NCI-H1436 treated with DMSO at 0.1 percent for 48 hours (cell line): ENCODE measurements around the gene GBE1.
"Not testable (repeated sequence)": the region's sequence is repeated elsewhere in the genome, so short reads cannot be mapped to it uniquely, and the experiment has no call there.

Source experiments
- DNase-seq: peaks from one replicate; lab custom pipeline; 2025; lab: John Stamatoyannopoulos, UW

The GBE1 gene

DNA sequence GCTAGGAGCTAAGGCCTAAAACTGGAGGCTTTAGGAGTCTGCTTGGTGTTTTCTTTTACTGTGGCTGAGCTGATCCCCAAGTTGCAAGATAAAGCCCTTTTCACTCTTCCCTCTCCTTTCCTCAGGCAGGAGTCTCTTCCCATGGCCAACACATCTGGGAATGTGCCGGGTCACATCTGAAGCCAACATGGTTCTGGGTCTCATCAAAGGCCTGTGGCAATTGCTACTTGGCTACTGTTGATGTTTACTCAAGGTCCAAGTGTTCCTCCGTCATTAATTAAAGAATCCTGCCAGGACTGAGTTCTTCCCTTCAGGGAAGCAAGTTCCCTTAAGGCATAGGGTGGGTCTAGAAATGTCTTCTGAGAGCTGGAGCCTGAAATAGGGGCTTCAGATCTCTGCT lies 230.2 kb downstream of the GBE1 start:
- no peak for DNase-seq

DNA sequence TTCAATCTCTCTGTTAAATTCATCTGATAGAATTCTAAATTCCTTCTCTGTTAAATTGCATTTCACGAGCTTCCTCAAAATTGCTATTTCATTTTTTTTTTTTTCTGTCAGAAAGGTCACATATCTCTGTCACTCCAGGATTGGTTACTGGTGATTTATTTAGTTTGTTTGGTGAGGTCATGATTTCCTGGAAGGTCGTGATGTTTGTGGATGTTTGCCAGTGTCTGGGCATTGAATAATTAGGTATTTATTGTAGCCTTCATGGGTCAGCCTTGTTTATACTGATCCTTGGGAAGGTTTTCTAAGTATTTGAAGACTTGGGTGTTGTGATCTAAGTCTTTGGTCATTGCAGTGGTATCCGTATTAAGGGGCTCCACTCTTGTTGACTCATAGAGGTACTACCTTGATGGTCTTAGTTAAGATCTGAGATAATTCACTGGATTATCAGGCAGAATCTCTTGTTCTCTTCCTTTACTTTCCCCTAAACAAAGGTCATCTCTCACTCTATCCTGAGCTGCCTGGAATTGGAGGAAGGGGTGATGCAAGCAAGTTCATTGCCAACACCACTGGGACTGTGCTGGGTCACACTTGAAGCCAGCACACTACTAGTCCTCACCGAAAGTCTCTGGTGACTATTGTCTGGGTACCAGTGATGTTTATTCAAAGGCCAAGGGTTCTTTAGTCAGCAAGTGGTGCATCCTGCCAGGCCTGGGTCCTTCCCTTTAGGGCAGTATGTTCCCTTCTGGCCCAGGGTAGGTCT lies 231.1 kb downstream of the GBE1 start:
- DNase-seq = no peak

DNA sequence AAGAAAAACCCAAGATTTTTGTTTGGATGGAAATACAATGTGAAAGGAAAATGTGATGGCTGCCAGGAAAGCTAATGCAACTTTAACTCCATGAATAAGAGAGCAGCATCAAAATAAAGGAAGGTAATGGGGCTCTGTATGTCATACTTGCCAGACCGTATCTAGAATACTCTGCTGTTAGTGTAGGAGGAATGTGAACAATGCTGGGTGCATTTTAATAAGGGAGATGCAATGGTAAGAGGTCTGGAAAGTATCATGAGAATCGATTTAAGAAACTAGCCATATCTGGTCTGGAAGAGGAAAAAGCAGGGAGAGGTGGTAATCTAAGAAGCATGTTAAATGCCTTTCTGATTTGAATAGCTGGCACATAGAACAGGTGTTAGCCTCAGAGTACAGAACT lies 239.6 kb downstream of the GBE1 start:
- no peak for DNase-seq

DNA sequence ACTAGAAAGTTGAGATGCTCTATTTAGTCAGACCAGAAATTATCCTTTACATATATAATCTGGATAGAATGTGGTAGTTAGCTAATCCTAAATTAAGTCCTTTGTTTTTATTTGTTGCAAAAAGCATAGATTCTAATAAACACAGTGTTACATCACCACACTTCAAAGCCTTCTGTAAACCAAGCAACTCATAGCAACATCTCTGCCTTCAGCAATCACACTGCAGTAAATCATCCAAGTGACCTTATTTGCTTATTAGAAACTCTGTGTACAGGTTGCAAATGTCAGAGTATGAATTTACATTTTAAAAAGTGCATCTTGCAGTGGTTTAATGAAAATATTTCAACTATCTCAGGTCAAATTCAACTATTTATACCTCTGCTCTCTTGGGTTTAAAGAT lies 242.5 kb downstream of the GBE1 start:
- no peak for DNase-seq

DNA sequence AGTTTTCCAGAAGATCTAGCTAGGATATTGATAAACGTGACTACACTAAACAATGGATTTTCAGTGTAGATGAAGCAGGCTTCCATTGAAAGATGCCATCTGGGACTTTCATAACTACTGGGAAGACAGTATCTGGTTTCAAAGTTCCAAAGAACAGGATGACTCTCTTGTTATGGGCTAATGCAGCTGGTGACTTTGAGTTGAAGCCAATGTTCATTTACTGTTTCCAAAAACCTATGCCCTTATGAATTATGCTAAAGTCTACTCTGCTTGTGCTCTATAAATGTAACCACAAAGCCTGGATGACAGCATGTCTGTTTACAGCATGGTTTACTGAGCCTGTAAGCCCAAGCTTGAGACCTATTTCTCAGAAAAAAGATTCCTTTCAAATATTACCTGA lies 245.4 kb downstream of the GBE1 start:
- no peak for DNase-seq

DNA sequence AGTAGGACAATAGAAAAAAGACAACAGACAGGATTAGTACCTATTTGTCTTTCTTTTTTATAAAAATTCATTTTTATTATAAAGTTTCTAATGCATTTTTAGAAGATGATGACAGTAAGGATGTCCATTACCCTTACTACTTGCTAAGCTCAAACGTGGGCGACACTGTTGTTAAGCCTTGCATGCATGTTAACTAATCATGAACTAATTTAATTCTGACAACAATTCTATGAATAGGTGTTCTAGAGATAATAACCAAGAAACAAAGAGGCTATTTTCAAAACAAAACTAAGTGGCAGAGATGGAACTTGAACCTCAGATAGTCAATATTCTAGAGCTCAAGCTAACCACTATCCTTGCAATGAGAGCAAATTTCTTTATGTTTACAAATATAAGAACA lies 247.9 kb downstream of the GBE1 start:
- no peak for DNase-seq

DNA sequence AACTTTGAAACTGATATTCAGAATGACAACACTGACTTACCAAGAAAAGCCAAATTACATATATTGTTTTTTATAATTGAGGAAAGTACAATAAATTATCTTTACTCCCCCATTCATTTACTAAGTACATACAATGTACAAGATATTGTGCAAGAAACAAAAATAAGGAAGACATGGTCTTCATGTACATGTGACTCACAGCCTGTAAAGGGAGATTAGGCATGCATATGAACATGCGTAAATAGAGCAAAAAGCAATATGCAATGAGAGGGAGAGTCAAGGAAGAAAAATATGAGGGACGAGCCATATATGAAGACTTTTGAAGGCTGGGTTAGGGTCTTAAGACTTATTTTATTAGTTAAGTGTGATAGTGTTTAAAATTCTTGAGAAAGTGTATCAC lies 258.4 kb downstream of the GBE1 start:
- no peak for DNase-seq

DNA sequence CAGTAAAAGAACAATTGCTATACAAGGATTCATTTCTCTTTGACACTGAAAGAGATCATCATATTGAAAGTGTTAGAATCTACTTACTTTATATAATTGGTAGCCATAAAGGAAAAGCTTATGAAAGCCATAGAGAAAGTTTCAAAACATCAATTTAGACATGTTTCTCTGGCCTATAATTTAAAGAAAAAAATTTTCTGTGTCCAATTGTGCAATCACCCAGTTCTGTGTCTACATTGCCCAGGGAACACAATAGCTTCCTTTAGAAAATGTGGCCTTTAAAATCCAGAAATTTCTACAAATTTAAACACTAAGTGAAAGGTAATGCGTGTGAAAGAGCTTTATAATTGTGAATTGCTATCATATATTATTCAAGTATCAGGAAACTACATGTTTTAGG lies 259.2 kb downstream of the GBE1 start:
- no peak for DNase-seq

DNA sequence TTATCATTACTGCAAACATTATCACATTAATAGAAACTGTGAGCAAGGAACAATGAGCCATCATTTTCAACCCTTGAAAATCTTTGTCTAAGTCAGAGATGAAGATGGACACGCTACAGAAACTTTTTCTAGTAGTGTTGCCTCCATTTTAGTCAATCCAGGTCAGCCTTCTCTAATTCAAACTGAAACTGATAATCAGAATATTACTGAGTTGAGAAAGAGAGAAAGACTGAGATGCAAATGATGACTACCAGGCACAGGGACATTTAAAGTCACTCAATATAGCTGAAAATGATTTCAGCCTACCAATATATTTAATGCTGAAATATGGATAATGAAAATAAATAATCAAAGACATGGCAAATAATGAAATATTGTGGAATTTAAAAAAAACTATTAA lies 261.4 kb downstream of the GBE1 start:
- DNase-seq = no peak

DNA sequence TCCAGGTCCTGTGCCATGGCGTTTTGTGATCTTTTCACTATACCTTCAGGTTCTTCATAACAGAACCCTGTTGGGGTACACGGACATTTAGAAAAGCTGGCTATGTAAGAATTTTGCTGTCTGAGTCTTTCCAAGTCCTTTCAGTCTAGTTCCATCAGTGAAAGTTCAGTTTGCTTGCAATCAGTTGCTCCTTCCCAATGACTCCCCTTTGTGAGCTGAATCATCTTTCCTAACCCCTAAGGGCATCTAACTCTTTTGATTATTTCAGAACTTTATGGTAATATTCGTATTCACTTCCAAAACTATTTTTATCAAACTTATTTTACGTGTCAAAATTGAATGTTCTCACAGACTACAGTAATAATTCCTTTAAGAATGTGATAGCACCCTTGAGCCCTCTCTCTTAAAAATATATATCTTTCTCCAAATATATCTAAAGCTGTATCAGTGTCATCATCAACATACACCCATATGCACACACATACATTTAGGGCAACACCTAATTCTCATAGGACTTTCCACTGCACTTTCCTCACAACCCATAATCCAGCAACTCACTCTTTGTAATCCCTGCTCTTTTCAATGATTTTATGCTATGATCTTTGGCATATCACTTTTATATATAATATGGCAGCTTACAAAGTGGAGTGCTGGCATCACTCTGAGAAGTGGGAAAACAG lies 263.7 kb downstream of the GBE1 start:
- DNase-seq = no peak

DNA sequence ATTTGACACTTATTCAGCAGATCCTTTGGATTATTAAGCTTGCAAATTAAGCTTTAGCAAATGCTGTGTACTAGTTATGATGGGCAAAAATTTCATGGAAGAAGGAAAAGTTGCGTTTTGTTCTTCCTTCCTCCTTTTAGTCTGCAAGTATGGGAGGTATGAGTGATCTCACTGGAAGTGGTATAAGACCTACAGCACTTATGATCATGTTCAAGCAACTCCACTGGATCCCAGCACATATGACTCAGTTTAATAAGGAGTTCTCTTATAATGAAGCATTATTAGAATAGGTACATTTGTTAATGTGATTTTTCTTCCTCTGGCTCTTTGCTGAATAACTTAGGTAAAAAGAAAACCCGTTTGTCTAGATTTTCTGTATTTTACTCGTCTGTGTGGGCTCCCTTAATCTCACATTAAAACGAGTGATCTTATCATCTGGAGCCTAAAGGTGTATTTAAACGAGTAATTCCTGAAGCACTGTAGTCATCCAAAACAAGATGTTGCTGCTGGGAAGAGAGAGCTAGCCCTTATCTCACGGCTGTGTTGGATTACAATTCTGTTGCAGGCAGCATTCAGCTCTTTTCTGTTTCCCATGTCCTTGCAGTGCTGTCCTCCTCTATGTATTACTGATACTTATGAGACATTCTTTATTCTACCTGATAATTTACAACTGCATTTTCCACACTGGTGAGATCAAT lies 264.9 kb downstream of the GBE1 start:
- no peak for DNase-seq

DNA sequence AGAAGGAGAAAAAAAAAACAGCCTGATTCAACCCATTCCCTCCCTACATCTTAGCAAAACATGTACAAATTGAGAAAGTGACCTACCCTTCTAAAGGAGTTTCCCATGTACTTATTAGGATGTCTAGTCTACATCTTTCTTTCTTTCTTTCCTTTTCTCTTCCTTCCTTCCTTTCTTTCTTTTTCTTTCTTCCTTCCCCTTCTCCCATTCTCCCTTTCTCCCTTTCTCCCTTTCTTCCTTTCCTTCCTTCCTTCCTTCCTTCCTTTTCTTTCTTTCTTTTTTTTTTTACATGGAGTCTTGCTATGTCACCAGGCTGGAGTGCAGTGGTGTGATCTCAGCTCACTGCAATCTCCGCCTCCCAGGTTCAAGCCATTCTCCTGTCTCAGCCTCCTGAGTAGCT lies 269.0 kb downstream of the GBE1 start:
- DNase-seq = not testable (repeated sequence)

DNA sequence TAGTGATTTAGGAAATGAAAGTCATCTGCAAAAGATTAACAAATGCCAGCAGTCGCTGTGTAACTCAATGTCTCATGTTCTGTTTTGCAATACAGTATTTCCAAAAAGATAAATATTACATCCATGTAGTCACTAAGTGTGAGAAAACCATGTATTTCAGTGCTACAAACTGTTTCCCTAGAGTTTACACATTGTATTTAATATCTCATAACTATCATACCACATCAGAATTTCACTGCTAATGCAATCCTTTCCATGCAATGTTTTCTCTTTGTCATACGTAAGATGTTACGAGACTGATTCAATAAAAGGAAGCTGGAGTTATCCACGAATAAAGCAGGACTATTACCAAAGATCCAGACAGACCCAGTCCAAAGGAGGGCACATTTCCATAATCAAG lies 269.4 kb downstream of the GBE1 start:
- no peak for DNase-seq

DNA sequence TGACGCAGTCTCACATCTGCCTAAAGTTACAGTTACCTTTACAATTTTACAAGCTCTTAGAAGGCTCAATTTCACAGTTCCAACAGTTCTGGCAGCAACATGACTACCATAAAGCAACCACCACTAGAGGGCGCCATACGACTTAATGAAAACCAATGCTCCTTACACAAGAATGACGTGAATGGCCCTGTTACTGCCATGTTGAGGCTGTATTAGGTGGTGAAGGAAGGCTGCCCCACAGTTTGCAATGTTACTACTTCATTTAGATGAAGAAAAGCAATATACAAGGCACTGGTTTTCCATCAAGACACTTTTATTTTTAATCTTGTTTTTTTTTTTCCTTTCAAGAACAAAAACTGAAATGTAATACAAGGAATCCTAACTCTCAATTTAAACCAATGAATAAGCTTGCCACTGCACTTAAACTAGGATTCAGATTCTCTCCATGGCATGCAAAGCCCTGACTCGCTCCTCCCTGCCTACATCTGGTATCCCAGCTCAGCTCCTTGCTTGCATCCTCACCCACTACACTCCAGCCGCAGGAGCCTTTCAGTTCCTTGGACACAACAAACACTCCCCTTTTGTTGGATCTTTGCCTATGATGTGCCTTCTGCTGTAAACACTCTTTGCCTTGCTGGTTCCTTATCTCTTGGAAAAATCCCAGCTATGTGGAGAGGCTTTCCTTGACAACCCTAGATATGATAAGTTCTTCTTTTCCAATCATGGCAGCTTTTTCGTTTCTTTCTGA lies 270.7 kb downstream of the GBE1 start:
- DNase-seq = no peak

DNA sequence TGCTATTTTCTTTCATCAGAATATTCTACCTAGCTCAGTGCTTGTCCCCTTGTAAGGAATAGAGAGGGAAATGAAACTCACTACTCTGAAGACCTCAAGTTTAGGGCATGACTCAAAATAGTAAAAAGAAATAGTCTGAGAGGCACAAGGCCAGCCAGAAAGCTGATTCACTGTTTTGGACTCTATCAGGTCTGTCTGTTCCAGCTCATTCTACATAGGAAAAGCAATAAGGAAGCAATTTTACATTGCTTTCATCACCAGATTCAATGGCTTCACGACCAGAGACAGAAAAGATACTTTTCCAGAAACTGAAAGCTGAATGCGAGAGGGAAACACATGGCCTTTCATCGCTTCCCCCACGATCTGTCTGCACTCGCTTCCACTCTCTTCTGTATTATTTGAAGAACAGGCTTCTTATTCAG lies 276.0 kb downstream of the GBE1 start:
- DNase-seq = no peak

DNA sequence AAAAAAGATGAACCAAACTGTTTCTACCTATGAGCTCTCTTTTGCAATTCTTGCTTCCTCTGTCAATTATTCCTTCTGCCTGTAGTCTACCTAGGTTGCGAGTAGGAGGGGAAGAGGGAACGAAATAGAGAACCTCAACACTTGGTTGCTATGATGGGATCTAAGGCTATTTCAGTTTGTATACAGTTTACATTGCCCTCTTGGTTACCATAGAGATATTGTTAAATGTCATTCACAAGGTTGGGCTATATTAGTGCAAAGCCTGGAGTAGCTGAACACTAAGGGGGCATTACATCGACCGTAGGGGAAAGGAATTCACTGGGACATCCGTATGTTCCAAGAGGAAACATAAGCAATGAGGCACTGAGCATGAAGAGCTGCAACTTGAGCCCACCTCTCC lies 276.9 kb downstream of the GBE1 start:
- no peak for DNase-seq

DNA sequence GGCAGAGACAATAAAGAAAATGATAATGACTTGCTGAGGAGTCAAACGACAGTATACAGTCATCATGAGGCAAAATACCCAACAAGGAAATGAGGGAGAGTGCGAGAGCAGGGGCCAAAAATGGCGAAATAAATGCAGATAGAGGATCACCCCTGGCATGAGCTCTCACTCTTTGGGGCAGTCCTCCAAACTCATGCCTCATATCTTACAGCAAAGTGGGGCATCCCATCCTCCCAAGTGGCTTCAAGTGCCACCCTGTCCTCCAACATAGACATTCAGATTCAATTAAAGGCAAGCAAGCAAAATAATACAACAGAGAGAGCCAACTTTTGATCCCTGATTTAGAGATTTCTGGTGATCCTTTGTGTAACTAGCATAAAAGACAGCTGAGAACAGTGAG lies 278.4 kb downstream of the GBE1 start:
- DNase-seq = no peak

DNA sequence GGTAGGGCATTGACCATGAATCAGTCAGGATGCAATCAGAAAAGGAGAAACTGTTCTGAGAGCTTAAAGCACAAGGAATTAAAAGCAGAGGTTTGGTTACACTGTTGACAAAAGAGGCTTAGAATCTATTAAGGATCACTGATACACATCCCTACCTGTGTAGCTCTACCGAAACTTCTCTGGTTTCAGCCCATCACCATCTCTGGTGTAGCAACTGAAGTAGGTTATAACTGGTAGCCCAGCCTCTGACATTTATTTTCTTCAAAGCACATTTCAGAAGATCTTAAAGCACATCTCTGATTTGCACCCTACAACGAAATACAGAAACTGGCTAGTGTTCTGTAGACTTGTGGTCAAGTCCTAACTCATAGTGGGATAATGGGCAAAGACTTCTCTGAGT lies 283.7 kb downstream of the GBE1 start:
- DNase-seq = no peak

DNA sequence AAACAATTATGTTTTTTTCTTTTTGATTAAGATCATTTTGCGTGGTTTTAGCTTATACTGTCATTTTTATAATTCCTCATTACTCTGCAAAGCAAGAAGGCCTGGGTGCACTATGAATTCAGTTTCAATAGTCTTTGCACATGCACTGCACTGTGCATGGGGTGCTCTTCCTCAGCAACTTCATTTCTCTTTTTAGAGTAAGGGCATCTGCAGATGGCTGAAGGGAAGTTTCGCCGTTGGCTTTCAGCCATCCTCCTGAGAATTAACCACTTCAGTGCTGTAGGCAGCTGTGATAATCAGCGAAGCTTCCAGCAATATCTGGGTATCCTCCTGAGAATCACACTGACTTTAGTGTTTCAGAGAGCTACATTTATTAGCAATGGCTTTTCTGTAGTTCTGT lies 284.8 kb downstream of the GBE1 start:
- DNase-seq = no peak

DNA sequence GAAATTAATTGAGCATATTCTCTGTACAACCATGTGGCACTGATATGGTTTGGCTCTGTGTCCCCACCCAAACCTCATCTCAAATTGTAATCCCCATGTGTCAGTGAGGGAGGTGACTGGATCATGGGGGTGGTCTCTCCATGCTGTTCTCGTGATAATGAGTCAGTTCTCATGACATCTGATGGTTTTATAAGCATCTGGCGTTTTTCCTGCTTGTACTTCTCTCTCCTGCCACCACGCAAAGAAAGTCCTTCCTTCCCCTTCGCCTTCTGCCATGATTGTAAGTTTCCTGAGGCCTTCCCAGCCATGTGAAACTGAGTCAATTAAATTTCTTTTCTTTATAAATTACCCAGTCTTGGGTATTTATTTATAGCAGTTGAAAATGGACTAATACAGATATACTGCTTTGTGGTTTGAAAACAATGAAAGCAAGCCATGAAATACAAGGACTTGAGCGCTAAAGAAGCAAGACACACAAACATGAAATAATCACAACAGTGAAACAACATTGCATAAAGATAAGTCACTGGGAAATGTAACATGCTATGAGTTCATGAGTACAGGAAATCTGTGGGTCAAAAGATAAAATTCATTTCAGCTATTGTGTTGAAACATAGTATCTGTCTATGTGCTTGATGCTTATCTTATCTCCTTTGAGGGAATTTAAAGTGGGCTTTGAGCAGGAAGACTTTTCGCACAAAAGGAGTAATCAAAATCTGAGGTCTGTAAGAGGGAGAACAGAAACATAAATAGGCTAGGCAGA lies 288.7 kb downstream of the GBE1 start:
- no peak for DNase-seq

DNA sequence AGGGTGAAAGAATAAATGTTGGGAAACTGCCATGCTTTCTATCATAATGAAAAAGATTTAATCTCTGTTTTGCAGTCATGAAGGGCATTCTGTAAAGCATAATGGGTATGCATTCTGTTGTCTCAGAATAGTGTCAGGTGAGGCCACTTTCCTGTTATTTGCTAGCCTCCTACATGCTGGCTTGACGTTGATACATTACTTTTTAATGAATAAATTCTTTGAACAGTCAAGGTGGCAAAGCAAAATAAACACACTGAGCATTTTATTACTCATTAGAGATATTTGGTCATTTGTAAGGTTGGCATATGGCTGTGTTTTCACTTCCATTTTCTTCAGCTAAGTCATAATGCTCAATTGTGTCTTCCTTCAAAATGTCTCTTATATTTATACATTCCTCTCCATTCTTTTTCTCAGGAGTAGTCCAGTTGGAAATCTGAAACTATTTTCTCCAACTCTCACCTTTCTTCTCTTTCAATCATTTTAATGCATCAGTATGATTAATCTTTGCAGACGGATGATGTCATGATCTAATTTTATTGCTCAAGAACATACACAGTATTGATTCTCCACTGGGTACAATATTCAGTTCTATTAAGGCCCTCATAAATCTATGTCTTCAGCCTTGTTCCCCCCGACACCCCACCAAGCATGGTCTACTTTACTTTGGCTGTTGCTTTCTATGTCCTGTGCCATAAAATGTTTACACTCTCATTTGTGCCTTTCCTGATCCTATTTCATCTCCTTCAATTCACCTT lies 290.7 kb downstream of the GBE1 start:
- no peak for DNase-seq
